Stimulated activated CD4-positive, alpha-beta T cell treated with anti-CD3 and anti-CD28 coated beads, Interleukin-15, amount 100 ng/mL, for 24 hours (primary cell): ENCODE data around the gene RNF217.
"Not testable (repeated sequence)": the region's sequence is repeated elsewhere in the genome, so short reads cannot be mapped to it uniquely, and the experiment has no call there.

Source experiments
- DNase-seq: peaks from one replicate; pipeline ENCODE4 v3.0.0-alpha.2; 2020

The RNF217 gene

GRCh38 chr6:124963416-124963785 lies 1.2 kb downstream of the RNF217 start:
- DNase-seq = no peak

GRCh38 chr6:124963831-124964763 lies 1.9 kb downstream of the RNF217 start:
- DNase-seq = no peak

DNA sequence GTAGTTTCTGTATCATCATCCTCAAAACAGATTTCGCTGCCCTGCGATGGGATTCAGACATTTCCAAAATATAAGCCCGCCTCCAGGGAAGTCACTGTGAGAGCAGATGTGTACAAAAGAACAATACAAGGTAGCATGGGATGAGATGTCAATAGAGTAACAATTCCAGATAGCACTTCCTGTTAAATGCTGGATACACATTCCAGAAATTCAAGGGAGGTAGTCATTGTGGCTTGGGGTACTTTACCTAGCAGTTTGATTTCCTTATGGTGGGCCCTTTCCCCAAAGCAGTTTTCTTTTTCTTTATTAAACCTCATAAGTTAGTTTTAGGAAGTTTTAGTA lies 2.5 kb downstream of the RNF217 start:
- DNase-seq = no peak

DNA sequence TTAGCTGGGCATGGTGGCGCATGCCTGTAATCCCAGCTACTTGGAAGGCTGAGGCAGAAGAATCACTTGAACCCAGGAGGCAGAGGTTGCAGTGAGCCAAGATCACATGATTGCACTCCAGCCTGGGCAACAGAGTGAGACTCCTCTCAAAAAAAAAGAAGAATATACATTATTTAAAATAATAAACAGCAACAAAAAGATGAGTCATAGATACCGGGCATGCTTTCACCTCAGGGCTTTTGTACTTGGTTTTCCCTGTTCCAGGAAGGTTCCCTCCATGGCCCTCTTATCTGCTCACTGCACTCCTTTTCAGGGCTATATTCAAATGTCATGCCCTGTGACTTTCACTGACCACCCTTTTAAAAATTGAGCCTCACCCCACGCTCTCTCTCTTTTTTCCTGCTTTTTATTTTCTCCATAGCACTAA lies 3.2 kb downstream of the RNF217 start:
- not testable (repeated sequence) for DNase-seq

DNA sequence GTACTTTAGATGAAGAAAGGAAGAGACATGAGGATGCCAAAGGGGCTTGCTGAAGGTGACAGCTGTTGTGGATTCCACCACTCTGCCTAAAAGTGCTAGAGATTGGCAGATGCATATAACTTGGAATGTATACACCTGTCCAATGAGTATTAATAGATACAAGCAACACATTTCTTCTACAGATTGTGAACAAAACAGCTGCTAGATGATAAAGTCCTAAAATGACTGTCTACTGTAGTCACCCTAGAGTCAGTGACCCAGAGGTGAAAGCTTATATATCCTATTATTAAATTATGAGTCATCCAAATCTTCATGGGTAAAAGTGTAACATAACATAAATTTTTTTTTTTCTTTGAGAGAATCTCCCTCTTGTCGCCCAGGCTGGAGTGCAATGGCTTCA lies 5.2 kb downstream of the RNF217 start:
- no peak for DNase-seq

GRCh38 chr6:124968401-124968800 lies 6.2 kb downstream of the RNF217 start:
- no peak for DNase-seq

- DNase-seq = no peak
Observed at GRCh38 chr6:124970243-124970642, 8.0 kb downstream of the RNF217 start.

- no peak for DNase-seq
Observed at GRCh38 chr6:124970763-124971162, 8.5 kb downstream of the RNF217 start.

DNA sequence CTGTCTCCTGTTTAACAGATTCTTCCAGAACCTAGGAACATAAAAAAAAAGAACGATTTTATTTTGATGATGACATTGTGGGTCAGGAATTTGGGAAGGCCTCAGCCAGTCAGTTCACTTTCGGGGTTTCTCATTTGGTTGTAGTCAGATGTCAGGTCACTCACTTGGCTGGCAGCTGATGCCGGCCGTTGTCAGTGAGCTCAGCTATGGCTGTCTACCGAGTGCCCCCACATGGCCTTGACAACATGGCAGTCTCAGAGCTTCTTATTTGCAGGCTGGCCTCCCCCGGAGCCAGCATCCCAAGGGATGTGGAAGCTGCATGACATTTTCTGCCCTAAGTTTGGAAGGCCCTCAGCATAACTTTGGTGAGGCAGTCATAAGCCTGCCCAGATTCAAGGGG lies 11.5 kb downstream of the RNF217 start:
- DNase-seq = no peak

DNA sequence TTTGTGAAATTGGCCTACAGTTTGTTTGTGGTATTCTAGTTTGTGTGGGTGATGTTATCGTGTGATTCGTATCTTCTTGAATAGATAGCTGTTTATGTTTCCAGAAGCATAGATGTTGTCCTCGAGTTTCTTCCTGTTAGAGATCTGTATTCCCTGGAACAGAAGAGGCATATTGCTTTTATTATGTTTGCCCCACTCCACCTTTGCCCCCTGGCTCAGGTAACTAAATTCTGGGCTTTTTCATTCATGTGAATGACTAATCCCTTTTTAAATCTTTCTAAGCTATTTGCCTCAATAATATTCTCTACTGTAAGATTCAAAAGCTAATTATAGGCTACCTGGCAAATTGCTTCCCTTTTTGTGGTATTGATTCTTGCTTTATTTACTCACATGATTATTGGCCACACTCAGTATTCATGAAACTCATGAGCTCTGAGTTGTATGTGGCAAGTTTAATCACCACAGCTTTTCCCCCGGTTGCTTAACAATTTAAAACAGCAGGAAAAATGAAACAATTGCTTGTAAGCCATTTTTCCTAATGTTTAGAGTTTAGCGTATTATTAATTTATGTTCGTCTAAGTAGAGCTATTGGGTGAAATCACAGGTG lies 12.6 kb downstream of the RNF217 start:
- no peak for DNase-seq

GRCh38 chr6:124977067-124977908 lies 15.1 kb downstream of the RNF217 start:
- no peak for DNase-seq

- DNase-seq = no peak
Observed at GRCh38 chr6:124978451-124979293, 16.4 kb downstream of the RNF217 start.

GRCh38 chr6:124979294-124979678 lies 17.0 kb downstream of the RNF217 start:
- no peak for DNase-seq

DNA sequence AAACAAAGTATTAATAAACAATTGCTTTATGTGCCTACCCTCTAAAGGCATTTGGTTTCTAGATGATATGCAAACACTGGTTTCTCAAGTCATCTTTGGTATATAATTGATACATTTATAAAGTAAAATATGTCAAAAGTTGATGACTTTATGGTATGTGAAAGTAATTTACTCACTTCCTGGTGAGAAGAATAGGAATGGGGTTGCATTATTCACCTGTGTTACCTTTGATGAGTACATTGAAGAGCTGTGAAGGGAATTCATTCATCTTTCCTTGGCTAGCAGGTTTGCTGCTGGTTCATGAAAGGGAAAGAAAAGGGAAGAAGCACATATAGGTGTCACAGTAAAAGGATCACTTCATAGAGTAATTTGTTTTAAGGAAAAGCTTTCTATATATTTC lies 20.4 kb downstream of the RNF217 start:
- no peak for DNase-seq

GRCh38 chr6:124983383-124984083 lies 21.3 kb downstream of the RNF217 start:
- no peak for DNase-seq

DNA sequence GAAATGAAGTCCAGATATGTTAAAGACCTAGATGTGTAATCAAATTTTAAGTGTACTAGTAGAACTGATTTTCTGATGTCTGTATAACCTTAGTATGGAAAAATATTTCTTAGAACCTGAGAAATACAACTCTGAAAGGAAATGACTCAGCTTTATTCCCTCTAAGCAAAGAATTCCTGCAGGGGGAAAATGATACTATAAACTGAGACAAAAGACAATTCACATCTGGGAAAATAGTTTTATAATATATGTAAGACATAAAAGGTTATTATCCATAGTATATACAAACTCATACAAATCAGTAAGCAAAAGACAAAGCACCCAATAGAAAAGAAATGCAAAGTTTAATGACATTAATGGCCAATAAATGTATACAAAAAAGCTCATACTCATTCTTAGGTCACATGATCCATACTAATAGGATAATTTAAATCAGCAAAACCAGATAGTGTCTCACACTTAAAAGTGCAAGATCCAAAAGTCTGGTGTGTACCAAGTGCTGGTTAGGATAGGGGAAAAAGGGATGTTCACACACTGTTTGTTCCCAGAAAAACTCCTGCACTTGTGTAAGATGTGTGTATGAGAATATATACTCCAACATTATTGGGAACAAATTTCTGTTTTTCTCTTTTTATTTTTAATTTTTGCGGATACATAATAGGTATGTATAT lies 22.6 kb downstream of the RNF217 start:
- DNase-seq = no peak

- no peak for DNase-seq
Observed at GRCh38 chr6:124986164-124986563, 23.9 kb downstream of the RNF217 start.

- no peak for DNase-seq
Observed at GRCh38 chr6:124987291-124987690, 25.1 kb downstream of the RNF217 start.

DNA sequence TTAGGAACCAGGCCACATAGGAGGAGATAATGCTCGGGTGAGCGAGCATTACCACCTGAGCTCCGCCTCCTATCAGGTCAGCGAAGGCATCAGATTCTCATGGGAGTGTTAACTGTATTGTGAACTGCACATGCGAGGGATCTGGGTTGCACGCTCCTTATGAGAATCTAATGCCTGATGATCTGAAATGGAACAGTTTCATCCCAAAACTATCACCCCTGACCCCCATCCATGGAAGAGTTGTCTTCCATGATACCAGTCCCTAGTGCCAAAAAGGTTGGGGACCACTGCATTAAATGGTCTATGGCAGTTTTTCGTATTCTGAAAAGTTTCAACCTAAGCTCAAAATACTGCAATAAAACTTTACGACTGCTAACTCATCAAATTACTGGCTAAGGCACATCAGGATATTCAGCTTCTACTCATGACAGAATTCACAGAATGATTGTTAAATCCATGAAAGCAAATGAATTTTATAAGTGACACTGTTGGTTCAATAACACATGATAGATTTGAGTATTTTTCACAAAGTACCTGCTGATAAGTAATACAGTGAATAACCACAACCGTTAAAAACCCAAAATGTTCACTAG lies 25.9 kb downstream of the RNF217 start:
- no peak for DNase-seq

GRCh38 chr6:124989136-124989983 lies 27.1 kb downstream of the RNF217 start:
- no peak for DNase-seq
